ENCODE measurements around the gene H1-8. TPM values are rescaled to one million over a fixed set of nuclear protein-coding genes. Genes with fewer than 3 reads are reported as not detected.
"Not testable (repeated sequence)": the region's sequence is repeated elsewhere in the genome, so short reads cannot be mapped to it uniquely, and the experiment has no call there.

The H1-8 gene, protein sequence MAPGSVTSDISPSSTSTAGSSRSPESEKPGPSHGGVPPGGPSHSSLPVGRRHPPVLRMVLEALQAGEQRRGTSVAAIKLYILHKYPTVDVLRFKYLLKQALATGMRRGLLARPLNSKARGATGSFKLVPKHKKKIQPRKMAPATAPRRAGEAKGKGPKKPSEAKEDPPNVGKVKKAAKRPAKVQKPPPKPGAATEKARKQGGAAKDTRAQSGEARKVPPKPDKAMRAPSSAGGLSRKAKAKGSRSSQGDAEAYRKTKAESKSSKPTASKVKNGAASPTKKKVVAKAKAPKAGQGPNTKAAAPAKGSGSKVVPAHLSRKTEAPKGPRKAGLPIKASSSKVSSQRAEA
- not detected in 2 replicates for total RNA-seq

DNA sequence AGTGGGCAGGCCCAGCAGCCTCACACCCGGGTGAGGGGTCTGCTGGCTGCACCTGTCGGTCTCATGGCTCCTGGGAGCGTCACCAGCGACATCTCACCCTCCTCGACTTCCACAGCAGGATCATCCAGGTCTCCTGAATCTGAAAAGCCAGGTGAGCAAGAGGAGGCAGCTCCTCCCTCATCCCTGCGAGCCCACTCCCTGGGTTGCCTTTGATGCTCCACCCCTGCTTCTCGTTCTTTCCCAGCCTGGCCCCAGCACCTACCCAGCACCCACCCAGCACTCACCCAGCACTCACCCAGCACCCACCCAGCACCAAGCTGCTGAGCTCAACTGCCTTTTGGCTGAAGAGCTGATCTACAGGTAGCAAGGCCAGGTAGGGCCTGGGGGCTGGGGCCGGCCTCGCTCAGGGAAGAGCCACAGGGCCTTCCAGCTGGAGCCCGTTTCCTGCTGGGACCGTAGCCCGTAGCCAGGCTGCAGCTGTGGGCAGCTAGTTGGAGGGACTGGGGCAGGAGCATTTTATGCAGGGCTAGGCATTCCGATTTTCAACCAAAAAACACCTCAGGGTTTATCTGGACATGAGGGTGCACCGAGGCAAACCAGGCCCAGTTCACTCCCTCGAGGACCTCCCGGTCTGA is at the start of gene H1-8:
Gene H1-8 (plus strand): TSS at position 20 of the 635 bp plus-strand sequence. CDS start 44 bp downstream, at position 64.
- DNase-seq (ENCODE audit: low read depth), result no peak
- TF ChIP-seq CTCF (conservative IDR thresholded peaks at IDR 0.05; ENCODE audit: low read depth, low read length), result no peak
- no peak within 1 kb of the TSS for H3K4me3 ChIP-seq (ENCODE audit: low read depth, low read length)

GRCh38 chr3:129493206-129493605 is 49.8 kb upstream of the H1-8 start:
- no peak for TF ChIP-seq CTCF (conservative IDR thresholded peaks at IDR 0.05; ENCODE audit: low read depth, low read length)
- no peak for DNase-seq (ENCODE audit: low read depth)
- H3K4me3 ChIP-seq (ENCODE audit: low read depth, low read length), result no peak overlapping the region

DNA sequence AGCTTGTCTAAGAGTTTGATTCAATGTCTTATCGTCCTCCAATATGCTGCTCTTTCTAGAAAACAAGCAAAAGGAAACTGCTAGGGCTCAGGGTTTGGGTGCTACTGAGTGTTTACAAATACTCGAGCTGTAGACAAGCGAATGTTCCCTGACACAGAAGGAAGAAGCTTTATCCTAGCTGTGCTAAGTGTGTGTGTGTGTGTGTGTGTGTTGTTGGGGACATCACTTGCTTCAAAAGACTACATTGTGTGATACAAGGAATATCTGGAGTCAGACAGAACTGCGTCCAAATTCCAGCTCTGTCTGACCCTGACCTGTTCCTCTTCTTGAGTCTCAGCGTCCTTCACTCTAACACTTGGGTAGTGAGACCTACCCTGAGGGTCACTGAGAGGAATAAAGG is 48.5 kb upstream of the H1-8 start:
- not testable (repeated sequence) for DNase-seq (ENCODE audit: low read depth); H3K4me3 ChIP-seq (ENCODE audit: low read depth, low read length)

- DNase-seq (ENCODE audit: low read depth); H3K4me3 ChIP-seq (ENCODE audit: low read depth, low read length): not testable (repeated sequence)
These were observed 47.9 kb upstream of the H1-8 start for GRCh38 chr3:129495006-129495639.

DNA sequence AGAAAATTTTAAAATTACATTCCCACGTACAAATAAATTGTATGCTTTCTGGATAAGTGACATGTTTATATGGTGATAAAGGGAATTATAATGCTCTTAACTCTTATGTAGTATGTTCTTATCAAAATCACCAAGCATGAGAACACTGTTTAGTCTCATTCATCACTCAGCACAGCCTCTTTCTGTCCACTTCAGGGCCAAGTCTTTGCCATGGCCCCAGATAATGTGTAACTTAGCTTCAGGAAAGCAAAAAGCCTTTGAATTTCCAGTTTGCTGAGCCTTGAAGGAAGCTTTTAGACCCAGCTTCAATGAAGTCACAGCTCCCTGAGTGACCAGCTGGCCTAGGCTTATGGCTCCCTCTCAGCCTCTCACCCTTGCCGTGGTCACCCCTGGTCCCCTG is 45.1 kb upstream of the H1-8 start:
- DNase-seq (ENCODE audit: low read depth); H3K4me3 ChIP-seq (ENCODE audit: low read depth, low read length): not testable (repeated sequence)

DNA sequence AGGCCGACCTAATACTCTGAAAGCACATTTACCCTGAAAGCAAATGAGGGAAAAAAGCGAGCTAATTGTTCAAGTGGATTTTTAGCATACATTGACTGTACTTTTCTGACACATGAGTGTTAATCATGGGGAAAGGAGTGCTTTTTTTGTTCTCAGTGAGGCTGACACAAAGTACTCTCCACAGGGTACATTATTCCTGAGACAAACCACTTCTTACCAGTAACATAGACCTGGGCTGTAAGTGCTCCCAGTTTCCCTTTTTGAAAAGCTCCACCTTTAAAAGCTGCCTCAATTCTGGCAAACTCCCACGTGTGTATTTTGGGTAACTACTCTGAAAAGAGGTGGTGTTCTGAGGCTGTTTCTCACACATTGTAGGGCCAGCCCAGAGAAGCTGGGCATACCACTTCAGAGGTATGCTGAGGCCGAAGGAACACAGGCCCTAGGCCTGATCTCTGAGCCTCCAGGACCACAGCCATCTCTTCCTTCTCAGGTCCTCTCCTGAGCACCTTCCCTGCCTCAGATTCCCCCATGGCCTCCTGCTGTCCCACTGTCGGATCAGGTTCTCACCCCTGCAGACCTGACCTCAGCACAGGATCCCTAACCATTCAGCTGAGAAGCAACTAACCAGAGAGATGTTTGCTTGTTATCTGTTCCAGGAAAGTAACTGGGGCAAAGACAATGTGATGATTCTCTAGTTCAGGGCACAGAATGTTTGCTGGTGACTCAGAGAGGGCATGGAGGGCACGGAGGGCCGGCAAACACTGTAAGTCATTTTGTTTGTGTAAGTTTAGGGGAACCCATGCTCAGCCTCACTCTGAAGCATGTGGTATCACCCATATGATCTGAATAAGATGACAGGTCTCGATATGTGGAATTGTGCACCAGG is 44.1 kb upstream of the H1-8 start:
- H3K4me3 ChIP-seq (ENCODE audit: low read depth, low read length); DNase-seq (ENCODE audit: low read depth): not testable (repeated sequence)

GRCh38 chr3:129499604-129500333 is 43.2 kb upstream of the H1-8 start:
- not testable (repeated sequence) for H3K4me3 ChIP-seq (ENCODE audit: low read depth, low read length); DNase-seq (ENCODE audit: low read depth)

DNA sequence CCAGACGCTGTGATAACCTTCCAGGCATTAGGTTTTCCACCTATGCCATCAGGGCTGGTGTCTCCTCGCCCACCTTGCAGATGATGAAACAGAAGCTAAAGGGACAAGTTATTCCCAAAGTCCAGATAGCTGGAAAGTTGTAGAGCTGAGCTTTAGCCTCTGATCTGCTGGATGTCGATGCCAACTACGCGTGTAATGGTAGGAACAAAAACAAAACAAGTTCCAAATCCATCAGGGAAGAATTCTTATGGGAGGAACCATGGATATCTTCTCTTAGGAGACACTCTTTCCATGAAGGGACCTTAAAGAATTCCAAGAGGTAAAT is 42.7 kb upstream of the H1-8 start:
- DNase-seq (ENCODE audit: low read depth), result no peak
- no peak for TF ChIP-seq CTCF (conservative IDR thresholded peaks at IDR 0.05; ENCODE audit: low read depth, low read length)
- no peak overlapping the region for H3K4me3 ChIP-seq (ENCODE audit: low read depth, low read length)

GRCh38 chr3:129501630-129502029 is 41.3 kb upstream of the H1-8 start:
- no peak for DNase-seq (ENCODE audit: low read depth)
- TF ChIP-seq CTCF (conservative IDR thresholded peaks at IDR 0.05; ENCODE audit: low read depth, low read length), result no peak

More at GRCh38 chr3:129501630-129502029, 41.3 kb upstream of the H1-8 start:
- H3K4me3 ChIP-seq (ENCODE audit: low read depth, low read length), result no peak overlapping the region

Measured in epithelial cell of proximal tubule (primary cell).